ENCODE measurements around the gene MAPKAPK2.

The MAPKAPK2 gene

DNA sequence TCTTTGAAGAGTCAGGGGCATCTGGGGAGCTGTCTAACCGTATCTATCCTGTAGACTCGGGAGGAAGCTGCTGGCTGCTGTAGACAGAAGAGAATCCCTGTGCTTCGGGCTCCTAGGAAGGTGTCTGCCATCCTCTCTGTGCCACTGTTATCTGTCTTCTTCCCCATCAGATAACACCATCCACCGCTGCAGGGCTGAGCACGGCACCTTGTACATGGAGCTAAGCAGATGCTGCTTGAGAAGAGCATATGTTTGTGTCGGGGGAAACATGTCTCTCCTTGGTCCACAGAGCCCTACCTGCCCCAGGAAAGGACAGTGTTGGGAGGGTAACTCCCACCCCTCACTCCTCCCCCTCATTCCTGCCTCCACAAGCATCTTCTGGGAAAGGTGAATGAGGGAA lies 1.4 kb upstream of the MAPKAPK2 start:
- DNase-seq (ENCODE audit: low spot score): no peak

- no peak for DNase-seq (ENCODE audit: low spot score)
Observed at GRCh38 chr1:206684003-206684402, 702 bp upstream of the MAPKAPK2 start.

- no peak for DNase-seq (ENCODE audit: low spot score)
Observed at GRCh38 chr1:206685334-206685768, 646 bp downstream of the MAPKAPK2 start.

DNA sequence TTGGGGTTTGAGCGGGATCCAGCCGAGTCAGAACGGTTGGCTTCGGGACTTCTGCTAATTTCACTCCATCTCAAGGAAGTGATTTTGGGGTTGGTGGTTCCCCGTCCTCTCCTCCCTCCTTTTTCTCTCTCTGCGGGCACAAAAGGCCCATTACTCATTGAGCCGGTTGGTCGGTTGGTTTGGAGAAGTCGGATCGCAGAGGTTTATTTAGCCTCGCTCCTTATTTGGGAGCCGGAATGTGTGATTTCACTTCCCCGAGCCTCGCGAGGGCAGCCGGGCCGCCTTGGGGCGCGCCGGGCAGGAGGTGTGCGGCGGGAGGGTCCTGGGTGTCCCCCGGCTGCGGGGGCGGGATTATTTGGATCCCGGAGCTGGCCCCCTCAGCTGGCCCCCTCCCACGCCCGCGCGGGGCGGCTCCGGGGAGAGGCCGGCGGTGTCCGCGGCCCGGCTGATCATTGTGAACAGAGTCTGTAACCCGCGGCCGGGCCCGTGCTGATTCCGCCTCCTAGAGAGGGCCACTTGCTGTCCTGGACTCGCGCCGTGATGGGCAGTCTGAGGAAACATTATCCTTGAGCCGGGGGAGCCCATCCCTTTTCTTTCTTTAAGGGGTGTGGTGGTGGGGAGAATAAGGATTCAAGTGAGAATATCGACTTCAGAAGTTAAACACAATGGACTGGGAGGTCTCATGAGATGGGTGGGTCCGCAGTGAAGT lies 1.2 kb downstream of the MAPKAPK2 start:
- no peak for DNase-seq (ENCODE audit: low spot score)

GRCh38 chr1:206686478-206687249 lies 2.0 kb downstream of the MAPKAPK2 start:
- no peak for DNase-seq (ENCODE audit: low spot score)

DNA sequence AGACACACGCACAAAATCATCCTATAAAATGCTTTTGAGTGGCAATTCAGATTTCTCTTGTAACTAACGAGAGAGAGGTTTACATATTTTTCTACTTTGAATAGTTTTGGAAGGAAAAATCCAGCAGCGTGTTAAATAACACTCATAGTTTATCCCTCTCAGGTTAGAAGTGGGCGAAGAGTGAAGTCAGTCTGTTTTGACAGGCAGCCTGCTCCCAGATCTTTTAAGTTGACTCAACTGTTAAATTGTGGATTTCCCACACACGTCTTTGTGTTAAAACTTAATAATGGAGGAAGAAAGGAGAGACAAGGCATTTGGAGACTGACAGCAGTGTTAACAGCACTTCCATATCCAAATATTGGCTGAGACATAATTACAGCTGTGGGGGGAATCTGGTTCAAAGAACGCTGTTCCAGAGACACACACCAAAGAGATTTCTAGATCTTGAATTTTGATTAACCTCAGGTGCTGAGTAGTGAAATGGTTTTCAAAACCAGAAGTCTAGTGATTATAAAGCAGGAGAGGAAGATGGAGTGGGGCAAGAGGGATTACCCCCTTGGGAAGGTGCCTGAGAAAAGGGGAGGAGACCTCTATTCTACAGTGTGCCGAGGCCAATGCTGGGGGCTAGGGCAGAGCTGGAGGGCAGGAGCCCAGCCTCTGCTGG lies 2.7 kb downstream of the MAPKAPK2 start:
- DNase-seq (ENCODE audit: low spot score): no peak

- DNase-seq (ENCODE audit: low spot score): no peak
Observed at GRCh38 chr1:206687915-206688442, 3.3 kb downstream of the MAPKAPK2 start.

DNA sequence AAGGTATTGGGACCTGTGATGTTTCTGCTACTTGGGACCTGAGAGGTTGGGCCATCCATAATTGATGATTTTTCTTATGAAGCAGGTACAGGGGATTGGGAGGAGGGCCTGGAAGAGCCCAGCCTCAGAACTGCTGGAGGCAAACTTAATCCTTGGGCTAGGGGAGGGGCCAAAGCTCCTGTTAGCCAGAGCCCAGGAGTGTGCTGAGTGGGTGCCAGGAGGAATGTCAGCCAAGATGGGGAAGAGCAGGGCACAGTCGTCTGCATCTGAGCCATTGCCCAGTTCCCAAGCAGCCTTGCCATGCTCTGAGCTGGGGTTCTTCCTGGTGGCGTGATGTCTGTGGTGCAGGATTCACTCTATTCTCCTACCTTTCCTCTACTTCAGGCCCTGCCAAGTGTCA lies 5.8 kb downstream of the MAPKAPK2 start:
- DNase-seq (ENCODE audit: low spot score): no peak

DNA sequence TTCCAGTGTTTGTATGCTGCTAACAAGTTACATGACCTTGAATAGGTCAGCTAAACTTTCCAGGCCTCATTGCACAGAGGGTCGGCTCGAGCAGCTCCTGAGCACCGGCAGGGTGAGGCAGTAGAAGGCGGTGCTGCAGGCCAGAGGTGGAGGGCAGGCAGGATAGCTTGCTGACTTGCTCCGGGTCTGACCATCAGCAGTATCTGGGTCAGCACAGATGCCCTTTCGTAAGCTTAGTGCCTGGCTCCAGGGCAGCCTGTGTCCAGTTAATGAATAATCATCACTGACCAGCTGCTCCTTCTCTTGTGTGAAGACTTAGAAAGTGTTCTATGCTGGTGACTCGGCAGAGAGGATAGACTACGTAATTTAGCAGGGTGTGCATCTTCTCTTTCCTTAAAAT lies 6.9 kb downstream of the MAPKAPK2 start:
- DNase-seq (ENCODE audit: low spot score): peak; percentile 30

- no peak for DNase-seq (ENCODE audit: low spot score)
Observed at GRCh38 chr1:206693029-206693428, 8.3 kb downstream of the MAPKAPK2 start.

GRCh38 chr1:206693592-206693991 lies 8.9 kb downstream of the MAPKAPK2 start:
- no peak for DNase-seq (ENCODE audit: low spot score)

DNA sequence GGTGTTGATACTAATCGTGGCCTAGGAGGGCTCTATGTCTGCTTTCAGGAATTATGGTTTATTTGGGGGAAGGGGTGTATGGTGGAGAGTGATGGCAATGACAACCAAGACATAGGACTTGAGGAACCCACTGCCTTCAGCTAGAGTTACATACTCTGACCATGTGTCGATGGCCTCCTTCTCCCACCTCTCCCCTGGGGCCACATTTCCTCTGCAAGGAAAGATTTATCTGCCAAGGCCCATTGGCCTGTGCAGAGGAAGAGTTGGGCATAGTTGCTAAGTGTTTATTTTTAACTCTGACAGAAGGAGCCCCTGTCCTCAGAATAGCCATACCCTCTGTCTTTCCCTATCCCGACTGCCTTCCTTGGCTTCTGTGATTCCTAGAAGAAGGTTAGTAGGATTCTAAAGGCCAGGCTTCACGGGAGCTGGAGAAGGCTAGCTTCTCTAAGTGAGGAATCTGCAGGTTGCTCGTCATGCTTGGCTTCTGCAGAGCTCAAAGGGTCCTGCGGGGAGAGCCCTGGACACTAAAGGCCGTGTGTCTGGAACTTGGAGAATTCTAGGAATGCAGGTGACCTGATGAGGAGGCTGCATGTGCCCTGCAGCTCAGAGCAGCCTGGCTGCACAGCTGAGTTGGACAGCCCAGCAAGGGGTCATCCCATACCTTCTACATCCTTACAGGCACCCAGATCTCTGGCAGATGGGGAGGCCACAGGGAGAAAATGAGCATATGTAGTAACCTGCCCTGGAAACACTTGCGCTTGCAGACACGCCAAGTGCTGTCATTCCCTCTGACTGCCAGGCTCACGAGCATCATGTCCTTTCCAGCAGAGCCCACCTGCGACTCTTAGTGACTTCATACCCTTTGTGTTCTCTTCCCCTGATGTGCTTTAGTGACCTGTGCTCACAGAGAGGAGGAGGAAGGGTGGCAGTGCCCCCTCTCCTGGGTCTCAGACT lies 9.7 kb downstream of the MAPKAPK2 start:
- no peak for DNase-seq (ENCODE audit: low spot score)

GRCh38 chr1:206695733-206696132 lies 11.0 kb downstream of the MAPKAPK2 start:
- DNase-seq (ENCODE audit: low spot score): no peak

GRCh38 chr1:206696812-206697585 lies 12.3 kb downstream of the MAPKAPK2 start:
- DNase-seq (ENCODE audit: low spot score): no peak

- DNase-seq (ENCODE audit: low spot score): no peak
Observed at GRCh38 chr1:206698011-206698410, 13.3 kb downstream of the MAPKAPK2 start.

- DNase-seq (ENCODE audit: low spot score): no peak
Observed at GRCh38 chr1:206699000-206699586, 14.4 kb downstream of the MAPKAPK2 start.

GRCh38 chr1:206699626-206700025 lies 14.9 kb downstream of the MAPKAPK2 start:
- DNase-seq (ENCODE audit: low spot score): peak; percentile 45

DNA sequence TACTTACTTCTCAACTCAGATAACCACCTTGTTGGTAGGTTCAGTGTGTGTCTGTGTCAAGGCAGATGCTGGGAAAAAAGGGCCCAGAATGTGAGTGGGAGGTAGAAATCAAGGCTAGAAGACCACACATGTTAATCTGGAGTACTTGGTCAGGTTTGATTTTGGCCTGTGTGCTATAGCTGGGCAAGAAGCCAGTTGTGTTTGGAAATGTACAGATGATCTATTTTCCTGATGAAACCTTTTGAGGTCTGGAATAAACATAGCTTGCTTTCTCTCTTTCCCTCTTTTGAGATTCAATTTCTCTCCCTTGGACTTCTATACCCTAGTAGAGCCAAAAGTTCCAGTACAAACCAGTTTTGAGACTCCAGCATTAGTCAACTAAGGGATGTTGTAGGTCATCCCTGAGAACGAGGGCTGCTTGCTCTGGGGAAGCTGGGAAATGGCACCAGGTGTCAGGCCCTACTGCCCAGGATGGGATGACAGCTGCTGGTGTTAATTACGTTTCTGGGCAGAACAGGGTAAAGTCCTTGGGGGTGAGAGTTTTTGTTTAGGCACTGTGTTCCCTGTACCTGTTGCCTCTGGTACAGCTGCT lies 15.8 kb downstream of the MAPKAPK2 start:
- no peak for DNase-seq (ENCODE audit: low spot score)

GRCh38 chr1:206702260-206702659 lies 17.6 kb downstream of the MAPKAPK2 start:
- no peak for DNase-seq (ENCODE audit: low spot score)

- DNase-seq (ENCODE audit: low spot score): no peak
Observed at GRCh38 chr1:206702803-206703202, 18.1 kb downstream of the MAPKAPK2 start.

Measured in HuH-7 (cell line).